HepG2 (cell line): ENCODE measurements around the gene STK38L. TPM values are rescaled to one million over a fixed set of nuclear protein-coding genes. Genes with fewer than 3 reads are reported as not detected.

Experiments
- ADNP ChIP-seq: sonication (generic); formaldehyde crosslinking; IDR thresholded peaks from 2 replicates; pipeline ENCODE4 v1.4.0; 2020; ENCODE audit warnings: missing genetic modification reagents
- AGO2 ChIP-seq: fragments of 200-400 bp; formaldehyde crosslinking; optimal IDR thresholded peaks from 2 replicates; pipeline ENCODE3; 2017; ENCODE audit warnings: mild to moderate bottlenecking, low read depth, low read length, moderate library complexity
- CBX1 ChIP-seq: IDR thresholded peaks from one replicate; pipeline ENCODE4 v1.6.1; 2016; ENCODE audit warnings: antibody characterized with exemption, low read depth
- CERS6 ChIP-seq: sonication (generic); formaldehyde crosslinking; IDR thresholded peaks from 2 replicates; pipeline ENCODE4 v1.5.0; 2020; ENCODE audit warnings: missing genetic modification reagents
- ELF3 ChIP-seq: IDR thresholded peaks from 2 replicates; pipeline ENCODE4 v1.6.1; 2016; ENCODE audit warnings: missing genetic modification reagents, missing compliant biosample characterization
- ETS1 ChIP-seq: sonication (generic); formaldehyde crosslinking; IDR thresholded peaks from 2 replicates; pipeline ENCODE4 v1.4.0; 2020; ENCODE audit warnings: missing genetic modification reagents
- IRF9 ChIP-seq: sonication (generic); formaldehyde crosslinking; IDR thresholded peaks from 2 replicates; pipeline ENCODE4 v1.8.0; 2022; ENCODE audit warnings: missing genetic modification reagents, mild to moderate bottlenecking, borderline replicate concordance
- KDM5B ChIP-seq: sonication (generic); formaldehyde crosslinking; IDR thresholded peaks from 2 replicates; pipeline ENCODE4 v1.4.0; 2020; ENCODE audit warnings: missing genetic modification reagents, mild to moderate bottlenecking, borderline replicate concordance
- NR2F2 ChIP-seq: IDR thresholded peaks from 2 replicates; pipeline ENCODE4 v1.6.1; 2012; ENCODE audit warnings: low read depth, inconsistent platforms, borderline replicate concordance
- POLR2AphosphoS5 ChIP-seq: IDR thresholded peaks from 2 replicates; pipeline ENCODE4 v1.6.1; 2012; ENCODE audit warnings: low read depth, low read length
- PRDM10 ChIP-seq: sonication (generic); formaldehyde crosslinking; IDR thresholded peaks from 2 replicates; pipeline ENCODE4 v1.4.0; 2020; ENCODE audit warnings: low read depth, missing genetic modification reagents
- SMAD9 ChIP-seq: sonication (generic); formaldehyde crosslinking; IDR thresholded peaks from 2 replicates; pipeline ENCODE4 v1.5.1; 2020; ENCODE audit warnings: mild to moderate bottlenecking, missing genetic modification reagents
- TERF1 ChIP-seq: sonication (generic); formaldehyde crosslinking; IDR thresholded peaks from 2 replicates; pipeline ENCODE4 v1.8.0; 2022; ENCODE audit warnings: mild to moderate bottlenecking, missing genetic modification reagents, moderate library complexity
- TOE1 ChIP-seq: sonication (generic); formaldehyde crosslinking; IDR thresholded peaks from 2 replicates; pipeline ENCODE4 v1.4.0; 2020; ENCODE audit warnings: mild to moderate bottlenecking, missing genetic modification reagents
- TRIM24 ChIP-seq: sonication (generic); formaldehyde crosslinking; IDR thresholded peaks from 2 replicates; pipeline ENCODE4 v1.8.0; 2022; ENCODE audit warnings: mild to moderate bottlenecking, missing genetic modification reagents
- ZBTB1 ChIP-seq: sonication (generic); formaldehyde crosslinking; IDR thresholded peaks from 2 replicates; pipeline ENCODE4 v1.4.0; 2020; ENCODE audit warnings: missing genetic modification reagents, borderline replicate concordance
- ZNF282 ChIP-seq: fragments of 450-650 bp; IDR thresholded peaks from 2 replicates; pipeline ENCODE4 v1.6.1; 2018; ENCODE audit not compliant: partially characterized antibody
- ZNF577 ChIP-seq: sonication (generic); formaldehyde crosslinking; IDR thresholded peaks from 2 replicates; pipeline ENCODE4 v1.4.0; 2020; ENCODE audit warnings: mild to moderate bottlenecking, low read depth, missing genetic modification reagents, borderline replicate concordance
- ZNF776 ChIP-seq: sonication (generic); formaldehyde crosslinking; IDR thresholded peaks from 2 replicates; pipeline ENCODE4 v1.4.0; 2020; ENCODE audit warnings: mild to moderate bottlenecking, missing genetic modification reagents
- ZNF780A ChIP-seq: sonication (generic); formaldehyde crosslinking; IDR thresholded peaks from 2 replicates; pipeline ENCODE4 v1.8.0; 2022; ENCODE audit warnings: mild to moderate bottlenecking, missing genetic modification reagents, moderate library complexity
- ZSCAN12 ChIP-seq: sonication (generic); formaldehyde crosslinking; IDR thresholded peaks from 2 replicates; pipeline ENCODE4 v1.9.0; 2021; ENCODE audit warnings: mild to moderate bottlenecking, missing genetic modification reagents
- polyA plus RNA-seq, 8 experiments: library from polyadenylated mRNA; depleted of rRNA in 3 of 8; stranded (reverse) in 7 of 8; unstranded in 1 of 8; fragments of >200 nt; fragmentation: Illumina TruSeq in 4 of 8; extraction: Trizol in 4 of 8; gene quantifications; 2 replicates each; pipeline versions ENCODE4 v1.2.1 to v1.2.3, GENCODE V29; 2011 to 2016; ENCODE audit warnings: low read depth in 4 of 8, missing spikeins in 1 of 8, mixed read lengths in 1 of 8; ENCODE audit not compliant: insufficient read depth in 1 of 8
- total RNA-seq, 5 experiments: library from RNA; depleted of rRNA; stranded (reverse); fragments of >200 nt; fragmentation: Illumina TruSeq; extraction: Trizol; gene quantifications; 2 replicates each; pipeline ENCODE4 v1.2.3, GENCODE V29; 2016; ENCODE audit warnings: low read depth in 1 of 5

The STK38L gene
- total and polyA plus RNA-seq, 2 of the 13 experiments (the other 11 are each of a cell fraction or from before 2014, with no cell fraction given): 6.1 to 26.4 TPM

- TF ChIP-seq CBX1 (peak; percentile 21), AGO2 (no peak), KDM5B (CRISPR knock-in tag) (0 out of 2 replicates have a peak, but pooled peaks have one; percentile 51), TERF1 (CRISPR knock-in tag) (no peak), ETS1 (CRISPR knock-in tag) (no peak), PRDM10 (CRISPR knock-in tag) (0 out of 2 replicates have a peak, but pooled peaks have one; percentile 29), ZNF780A (CRISPR knock-in tag) (no peak), IRF9 (peak; percentile 84; the same call in 1 of the 2 replicates), CERS6 (CRISPR knock-in tag) (no peak), ADNP (CRISPR knock-in tag) (no peak), TRIM24 (CRISPR knock-in tag) (no peak), ZSCAN12 (CRISPR knock-in tag) (no peak), POLR2AphosphoS5 (peak; percentile 99), ZNF282 (no peak), ZNF776 (CRISPR knock-in tag) (no peak), ELF3 (CRISPR knock-in tag) (peak; percentile 60; the same call in 1 of the 2 replicates), NR2F2 (peak; percentile 45; the same call in 1 of the 2 replicates), SMAD9 (CRISPR knock-in tag) (no peak), ZBTB1 (CRISPR knock-in tag) (no peak), TOE1 (CRISPR knock-in tag) (peak; percentile 88), ZNF577 (CRISPR knock-in tag) (peak; percentile 37; the same call in 1 of the 2 replicates)
These were observed 30.0 kb upstream of the STK38L start (continued) for GRCh38 chr12:27213830-27214787.
